H9 (cell line): ENCODE results near the gene ATP2B2. TPM values are rescaled to one million over a fixed set of nuclear protein-coding genes. Genes with fewer than 3 reads are reported as not detected.

Experiments used
- DNase-seq: peaks from one replicate; pipeline ENCODE4 v3.0.0-alpha.2; 2017
- H2AFZ ChIP-seq: one replicate; pipeline ENCODE4 v1.6.1; 2013; ENCODE audit warnings: mild to moderate bottlenecking, low read length, control low read depth, moderate library complexity
- H2AK5ac ChIP-seq: 2 replicates; pipeline ENCODE4 v1.6.1; 2013; ENCODE audit warnings: low read length, control low read depth, mixed read lengths; ENCODE audit not compliant: insufficient read length
- H2BK120ac ChIP-seq: one replicate; pipeline ENCODE4 v1.6.1; 2013; ENCODE audit warnings: low read depth, mild to moderate bottlenecking, low read length, control low read depth, inconsistent platforms; ENCODE audit not compliant: poor library complexity, severe bottlenecking
- H2BK12ac ChIP-seq: 2 replicates; pipeline ENCODE4 v1.6.1; 2013; ENCODE audit warnings: low read length, control low read depth, mixed read lengths, low read depth; ENCODE audit not compliant: insufficient read length
- H2BK15ac ChIP-seq: 2 replicates; pipeline ENCODE4 v1.6.1; 2013; ENCODE audit warnings: low read depth, low read length, control low read depth
- H2BK20ac ChIP-seq: one replicate; pipeline ENCODE4 v1.6.1; 2013; ENCODE audit warnings: low read depth, mild to moderate bottlenecking, low read length, control low read depth, inconsistent platforms; ENCODE audit not compliant: poor library complexity, severe bottlenecking
- H2BK5ac ChIP-seq: 2 replicates; pipeline ENCODE4 v1.6.1; 2013; ENCODE audit warnings: low read length, control low read depth, mixed read lengths; ENCODE audit not compliant: insufficient read length
- H3K14ac ChIP-seq: 2 replicates; pipeline ENCODE4 v1.6.1; 2013; ENCODE audit warnings: low read length, control low read depth; ENCODE audit not compliant: insufficient read depth
- H3K18ac ChIP-seq: 2 replicates; pipeline ENCODE4 v1.6.1; 2013; ENCODE audit warnings: low read depth, mild to moderate bottlenecking, mixed read lengths, low read length, control low read depth; ENCODE audit not compliant: insufficient read length
- H3K23ac ChIP-seq: 2 replicates; pipeline ENCODE4 v1.6.1; 2013; ENCODE audit warnings: low read length, control low read depth, mixed read lengths, low read depth; ENCODE audit not compliant: insufficient read length
- H3K23me2 ChIP-seq: 2 replicates; pipeline ENCODE4 v1.6.1; 2013; ENCODE audit warnings: low read depth, mild to moderate bottlenecking, mixed read lengths, low read length, control low read depth; ENCODE audit not compliant: insufficient read length, poor library complexity, severe bottlenecking
- H3K27ac ChIP-seq: 2 replicates; pipeline ENCODE4 v1.5.1; 2013; ENCODE audit warnings: low read length, control low read depth, mixed read lengths, low read depth; ENCODE audit not compliant: insufficient read length
- H3K27me3 ChIP-seq: 2 replicates; pipeline ENCODE4 v1.6.1; 2013; ENCODE audit warnings: low read length, control low read depth, inconsistent platforms; ENCODE audit not compliant: insufficient read depth
- H3K4ac ChIP-seq: 2 replicates; pipeline ENCODE4 v1.6.1; 2013; ENCODE audit warnings: low read depth, mild to moderate bottlenecking, control low read depth, inconsistent platforms, low read length, moderate library complexity
- H3K4me1 ChIP-seq: 2 replicates; pipeline ENCODE4 v1.6.1; 2013; ENCODE audit warnings: low read length, control low read depth, inconsistent platforms; ENCODE audit not compliant: insufficient read depth
- H3K4me2 ChIP-seq: 2 replicates; pipeline ENCODE4 v1.6.1; 2013; ENCODE audit warnings: low read length, control low read depth, mixed read lengths; ENCODE audit not compliant: insufficient read length, insufficient read depth
- H3K56ac ChIP-seq: 2 replicates; pipeline ENCODE4 v1.6.1; 2013; ENCODE audit warnings: low read depth, mild to moderate bottlenecking, mixed read lengths, low read length, control low read depth; ENCODE audit not compliant: insufficient read length
- H3K79me1 ChIP-seq: 2 replicates; pipeline ENCODE4 v1.6.1; 2013; ENCODE audit warnings: low read depth, mild to moderate bottlenecking, moderate library complexity, low read length, control low read depth, inconsistent platforms; ENCODE audit not compliant: insufficient read depth, poor library complexity, severe bottlenecking
- H3K79me2 ChIP-seq: 2 replicates; pipeline ENCODE4 v1.6.1; 2013; ENCODE audit warnings: low read length, control low read depth, inconsistent platforms; ENCODE audit not compliant: insufficient read depth
- H3K9ac ChIP-seq: 2 replicates; pipeline ENCODE4 v1.6.1; 2013; ENCODE audit warnings: low read length, control low read depth, mixed read lengths; ENCODE audit not compliant: insufficient read length; ENCODE audit errors: extremely low read depth
- H3K9me3 ChIP-seq: one replicate; pipeline ENCODE4 v1.6.1; 2013; ENCODE audit warnings: low read depth, low read length, inconsistent platforms; ENCODE audit not compliant: control insufficient read depth
- H3T11ph ChIP-seq: one replicate; pipeline ENCODE4 v1.6.1; 2013; ENCODE audit warnings: mild to moderate bottlenecking, low read length, control low read depth, inconsistent platforms
- H4K20me1 ChIP-seq: one replicate; pipeline ENCODE4 v1.6.1; 2013; ENCODE audit not compliant: control insufficient read depth, insufficient read length, insufficient read depth
- H4K5ac ChIP-seq: 2 replicates; pipeline ENCODE4 v1.6.1; 2013; ENCODE audit warnings: low read depth, mild to moderate bottlenecking, mixed read lengths, low read length, control low read depth; ENCODE audit not compliant: insufficient read length
- H4K8ac ChIP-seq: replicated peaks from 2 replicates; pipeline ENCODE4 v1.6.1; 2013; ENCODE audit warnings: low read length, control low read depth, mixed read lengths, low read depth; ENCODE audit not compliant: insufficient read length
- H4K91ac ChIP-seq: 2 replicates; pipeline ENCODE4 v1.6.1; 2013; ENCODE audit warnings: low read depth, mild to moderate bottlenecking, moderate library complexity, mixed read lengths, low read length, control low read depth; ENCODE audit not compliant: insufficient read length
- H3K27ac Mint-ChIP-seq, 3 experiments: 2 replicates in 2 of 3; 3 replicates in 1 of 3; pipeline ENCODE4 v1.8.0; 2020 to 2021; ENCODE audit warnings: mixed read lengths in 3 of 3, mild to moderate bottlenecking in 1 of 3, moderate library complexity in 1 of 3
- H3K27me3 Mint-ChIP-seq: 2 replicates; pipeline ENCODE4 v1.8.0; 2021; ENCODE audit warnings: low read depth, mild to moderate bottlenecking, moderate library complexity, mixed read lengths
- H3K36me3 Mint-ChIP-seq, 3 experiments: 2 replicates in 2 of 3; 3 replicates in 1 of 3; pipeline ENCODE4 v1.8.0; 2020 to 2021; ENCODE audit warnings: low read depth in 3 of 3, mixed read lengths in 3 of 3; ENCODE audit not compliant: insufficient read depth in 1 of 3
- H3K4me1 Mint-ChIP-seq, 2 experiments: 2 replicates each; pipeline ENCODE4 v1.8.0; 2020; ENCODE audit warnings: mixed read lengths in 2 of 2
- H3K4me3 Mint-ChIP-seq, 2 experiments: 2 replicates in 1 of 2; 3 replicates in 1 of 2; pipeline ENCODE4 v1.8.0; 2020 to 2021; ENCODE audit warnings: mild to moderate bottlenecking in 2 of 2, mixed read lengths in 2 of 2, moderate library complexity in 1 of 2
- H3K9me3 Mint-ChIP-seq, 2 experiments: 2 replicates in 1 of 2; 3 replicates in 1 of 2; pipeline ENCODE4 v1.8.0; 2020; ENCODE audit warnings: mild to moderate bottlenecking in 2 of 2, mixed read lengths in 2 of 2, moderate library complexity in 1 of 2
- WGBS: extraction: QIAGEN DNeasy Blood & Tissue Kit; methylation state at CpG from one replicate; pipeline ENCODE4 v1.1.7; 2013; ENCODE audit warnings: missing lambda C conversion rate, low lambda C conversion rate, mixed read lengths; ENCODE audit not compliant: insufficient read length; ENCODE audit errors: extremely low coverage; 5-methylcytosine and 5-hydroxymethylcytosine counted together
- total RNA-seq: library from RNA; stranded (reverse); gene quantifications from 2 replicates; pipeline ENCODE4 v1.2.1, GENCODE V29; 2021
- TF ChIP-seq, protein P1 (sequence below): fragments of 200-600 bp; sonication (generic); conservative IDR thresholded peaks from 3 replicates; pipeline ENCODE4 v1.8.0; 2021; ENCODE audit warnings: antibody characterized with exemption, mild to moderate bottlenecking

Gene ATP2B2
- total RNA-seq, 1 experiment from 2014 or later = 0.33 TPM

GRCh38 chr3:10513306-10513705, 7.9 kb upstream of the ATP2B2 start:
- H3K4me2 ChIP-seq = no peak overlapping the region
- H3K9ac ChIP-seq = no peak overlapping the region
- no peaks in the 10 kb centered on the region for H3K36me3 Mint-ChIP-seq
- no peak overlapping the region for H2BK5ac ChIP-seq
- no peak overlapping the region for H3K14ac ChIP-seq
- H4K5ac ChIP-seq = no peak overlapping the region
- no peaks in the 10 kb centered on the region; the same call in 1 of the 2 replicates for H3K4me1 ChIP-seq
- H2BK15ac ChIP-seq = no peak overlapping the region
- H3K23me2 ChIP-seq = no peaks in the 10 kb centered on the region
- no peak overlapping the region for H3T11ph ChIP-seq
- no peak overlapping the region for H3K4ac ChIP-seq
- peaks cover 2% of the 10 kb centered on the region for H3K27me3 Mint-ChIP-seq
- no peaks in the 10 kb centered on the region for H3K79me2 ChIP-seq
- no peak for DNase-seq
- no peak overlapping the region for H2AK5ac ChIP-seq
- H2BK120ac ChIP-seq = no peak overlapping the region
- no peaks in the 10 kb centered on the region for H3K27me3 ChIP-seq
- H3K79me1 ChIP-seq = no peaks in the 10 kb centered on the region
- no peaks in the 10 kb centered on the region for H3K9me3 ChIP-seq
- no peak overlapping the region for H3K4me3 Mint-ChIP-seq
- peaks cover 8 to 18% of the 10 kb centered on the region in 2 experiments for H3K4me1 Mint-ChIP-seq
- no peak overlapping the region for H4K8ac ChIP-seq
- no peak overlapping the region for H3K18ac ChIP-seq
- no peak overlapping the region for H3K56ac ChIP-seq
- H2BK12ac ChIP-seq = no peak overlapping the region
- no peaks in the 10 kb centered on the region for H3K9me3 Mint-ChIP-seq
- WGBS = no CpG with 5 or more reads among the region's 8 CpGs
- H3K23ac ChIP-seq = no peak overlapping the region
- H2BK20ac ChIP-seq = no peak overlapping the region
- no peak overlapping the region for H4K91ac ChIP-seq
- peak overlapping the region in 1 of 3 experiments; percentile 11; a peak in 1 of 7 replicates for H3K27ac Mint-ChIP-seq
- H4K20me1 ChIP-seq = no peaks in the 10 kb centered on the region
- no peak overlapping the region for H2AFZ ChIP-seq
- TF ChIP-seq, protein P1, sequence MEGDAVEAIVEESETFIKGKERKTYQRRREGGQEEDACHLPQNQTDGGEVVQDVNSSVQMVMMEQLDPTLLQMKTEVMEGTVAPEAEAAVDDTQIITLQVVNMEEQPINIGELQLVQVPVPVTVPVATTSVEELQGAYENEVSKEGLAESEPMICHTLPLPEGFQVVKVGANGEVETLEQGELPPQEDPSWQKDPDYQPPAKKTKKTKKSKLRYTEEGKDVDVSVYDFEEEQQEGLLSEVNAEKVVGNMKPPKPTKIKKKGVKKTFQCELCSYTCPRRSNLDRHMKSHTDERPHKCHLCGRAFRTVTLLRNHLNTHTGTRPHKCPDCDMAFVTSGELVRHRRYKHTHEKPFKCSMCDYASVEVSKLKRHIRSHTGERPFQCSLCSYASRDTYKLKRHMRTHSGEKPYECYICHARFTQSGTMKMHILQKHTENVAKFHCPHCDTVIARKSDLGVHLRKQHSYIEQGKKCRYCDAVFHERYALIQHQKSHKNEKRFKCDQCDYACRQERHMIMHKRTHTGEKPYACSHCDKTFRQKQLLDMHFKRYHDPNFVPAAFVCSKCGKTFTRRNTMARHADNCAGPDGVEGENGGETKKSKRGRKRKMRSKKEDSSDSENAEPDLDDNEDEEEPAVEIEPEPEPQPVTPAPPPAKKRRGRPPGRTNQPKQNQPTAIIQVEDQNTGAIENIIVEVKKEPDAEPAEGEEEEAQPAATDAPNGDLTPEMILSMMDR = no peak
- no peak overlapping the region for H3K27ac ChIP-seq
